HepG2 (cell line): Measurements from ENCODE around the gene DNAJC2. TPM values are rescaled to one million over a fixed set of nuclear protein-coding genes. Genes with fewer than 3 reads are reported as not detected.

ENCODE experiments used
- BRCA1 ChIP-seq: sonication (generic); formaldehyde crosslinking; IDR thresholded peaks from 2 replicates; pipeline ENCODE4 v1.4.0; 2020; ENCODE audit warnings: missing genetic modification reagents
- MED13 ChIP-seq: sonication (generic); formaldehyde crosslinking; IDR thresholded peaks from 2 replicates; pipeline ENCODE4 v1.5.0; 2020; ENCODE audit warnings: missing genetic modification reagents
- MTERF4 ChIP-seq: sonication (generic); formaldehyde crosslinking; IDR thresholded peaks from 2 replicates; pipeline ENCODE4 v1.8.0; 2023; ENCODE audit warnings: mild to moderate bottlenecking, missing genetic modification reagents
- NCOA2 ChIP-seq: sonication (generic); formaldehyde crosslinking; IDR thresholded peaks from 2 replicates; pipeline ENCODE4 v1.8.0; 2022; ENCODE audit warnings: inconsistent platforms
- PAXIP1 ChIP-seq: sonication (generic); formaldehyde crosslinking; conservative IDR thresholded peaks from 2 replicates; pipeline ENCODE4 v1.4.0; 2020; ENCODE audit warnings: mild to moderate bottlenecking, missing genetic modification reagents, moderate library complexity
- SNAPC5 ChIP-seq: sonication (generic); formaldehyde crosslinking; IDR thresholded peaks from 2 replicates; pipeline ENCODE4 v1.8.1; 2023; ENCODE audit warnings: mild to moderate bottlenecking, missing genetic modification reagents, borderline replicate concordance
- TBX2 ChIP-seq: sonication (generic); formaldehyde crosslinking; IDR thresholded peaks from 2 replicates; pipeline ENCODE4 v1.5.0; 2020; ENCODE audit warnings: missing genetic modification reagents, mild to moderate bottlenecking, borderline replicate concordance
- TGIF2 ChIP-seq: IDR thresholded peaks from 2 replicates; pipeline ENCODE4 v1.6.1; 2016; ENCODE audit warnings: control low read depth, missing compliant biosample characterization
- ZBTB26 ChIP-seq: IDR thresholded peaks from 2 replicates; pipeline ENCODE4 v1.6.1; 2016; ENCODE audit warnings: missing compliant biosample characterization, missing genetic modification reagents, borderline replicate concordance
- ZNF530 ChIP-seq: sonication (generic); formaldehyde crosslinking; IDR thresholded peaks from 2 replicates; pipeline ENCODE4 v1.5.0; 2020; ENCODE audit warnings: low read depth, mild to moderate bottlenecking, missing genetic modification reagents
- ZNF546 ChIP-seq: sonication (generic); formaldehyde crosslinking; conservative IDR thresholded peaks from 2 replicates; pipeline ENCODE4 v1.8.1; 2023; ENCODE audit warnings: mild to moderate bottlenecking, missing genetic modification reagents
- polyA plus RNA-seq, 8 experiments: library from polyadenylated mRNA; depleted of rRNA in 3 of 8; stranded (reverse) in 7 of 8; unstranded in 1 of 8; fragments of >200 nt; fragmentation: Illumina TruSeq in 4 of 8; extraction: Trizol in 4 of 8; gene quantifications; 2 replicates each; pipeline versions ENCODE4 v1.2.1 to v1.2.3, GENCODE V29; 2011 to 2016; ENCODE audit warnings: low read depth in 4 of 8, missing spikeins in 1 of 8, mixed read lengths in 1 of 8; ENCODE audit not compliant: insufficient read depth in 1 of 8
- total RNA-seq, 5 experiments: library from RNA; depleted of rRNA; stranded (reverse); fragments of >200 nt; fragmentation: Illumina TruSeq; extraction: Trizol; gene quantifications; 2 replicates each; pipeline ENCODE4 v1.2.3, GENCODE V29; 2016; ENCODE audit warnings: low read depth in 1 of 5
- TF ChIP-seq, protein P1 (sequence below): IDR thresholded peaks from 2 replicates; pipeline ENCODE4 v1.6.1; 2016; ENCODE audit warnings: mild to moderate bottlenecking, missing biosample characterization, missing genetic modification reagents
- TF ChIP-seq, protein P2 (sequence below): sonication (generic); formaldehyde crosslinking; IDR thresholded peaks from 2 replicates; pipeline ENCODE4 v1.4.0; 2020; ENCODE audit warnings: missing genetic modification reagents

Gene DNAJC2
- total and polyA plus RNA-seq, 2 of the 13 experiments (the other 11 are each of a cell fraction or from before 2014, with no cell fraction given) = 19.6 to 42.0 TPM

GRCh38 chr7:103347507-103348267, 3.1 kb upstream of the DNAJC2 start, which contains the start of gene PSMC2 (continued):
- TF ChIP-seq, protein P1, sequence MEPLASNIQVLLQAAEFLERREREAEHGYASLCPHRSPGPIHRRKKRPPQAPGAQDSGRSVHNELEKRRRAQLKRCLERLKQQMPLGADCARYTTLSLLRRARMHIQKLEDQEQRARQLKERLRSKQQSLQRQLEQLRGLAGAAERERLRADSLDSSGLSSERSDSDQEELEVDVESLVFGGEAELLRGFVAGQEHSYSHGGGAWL = peak; percentile 66
- TF ChIP-seq MTERF4 = no peak
- no peak for TF ChIP-seq BRCA1
- no peak for TF ChIP-seq MED13 (CRISPR knock-in tag)
- TF ChIP-seq TGIF2 (CRISPR knock-in tag) = peak; percentile 75
- TF ChIP-seq, protein P2, sequence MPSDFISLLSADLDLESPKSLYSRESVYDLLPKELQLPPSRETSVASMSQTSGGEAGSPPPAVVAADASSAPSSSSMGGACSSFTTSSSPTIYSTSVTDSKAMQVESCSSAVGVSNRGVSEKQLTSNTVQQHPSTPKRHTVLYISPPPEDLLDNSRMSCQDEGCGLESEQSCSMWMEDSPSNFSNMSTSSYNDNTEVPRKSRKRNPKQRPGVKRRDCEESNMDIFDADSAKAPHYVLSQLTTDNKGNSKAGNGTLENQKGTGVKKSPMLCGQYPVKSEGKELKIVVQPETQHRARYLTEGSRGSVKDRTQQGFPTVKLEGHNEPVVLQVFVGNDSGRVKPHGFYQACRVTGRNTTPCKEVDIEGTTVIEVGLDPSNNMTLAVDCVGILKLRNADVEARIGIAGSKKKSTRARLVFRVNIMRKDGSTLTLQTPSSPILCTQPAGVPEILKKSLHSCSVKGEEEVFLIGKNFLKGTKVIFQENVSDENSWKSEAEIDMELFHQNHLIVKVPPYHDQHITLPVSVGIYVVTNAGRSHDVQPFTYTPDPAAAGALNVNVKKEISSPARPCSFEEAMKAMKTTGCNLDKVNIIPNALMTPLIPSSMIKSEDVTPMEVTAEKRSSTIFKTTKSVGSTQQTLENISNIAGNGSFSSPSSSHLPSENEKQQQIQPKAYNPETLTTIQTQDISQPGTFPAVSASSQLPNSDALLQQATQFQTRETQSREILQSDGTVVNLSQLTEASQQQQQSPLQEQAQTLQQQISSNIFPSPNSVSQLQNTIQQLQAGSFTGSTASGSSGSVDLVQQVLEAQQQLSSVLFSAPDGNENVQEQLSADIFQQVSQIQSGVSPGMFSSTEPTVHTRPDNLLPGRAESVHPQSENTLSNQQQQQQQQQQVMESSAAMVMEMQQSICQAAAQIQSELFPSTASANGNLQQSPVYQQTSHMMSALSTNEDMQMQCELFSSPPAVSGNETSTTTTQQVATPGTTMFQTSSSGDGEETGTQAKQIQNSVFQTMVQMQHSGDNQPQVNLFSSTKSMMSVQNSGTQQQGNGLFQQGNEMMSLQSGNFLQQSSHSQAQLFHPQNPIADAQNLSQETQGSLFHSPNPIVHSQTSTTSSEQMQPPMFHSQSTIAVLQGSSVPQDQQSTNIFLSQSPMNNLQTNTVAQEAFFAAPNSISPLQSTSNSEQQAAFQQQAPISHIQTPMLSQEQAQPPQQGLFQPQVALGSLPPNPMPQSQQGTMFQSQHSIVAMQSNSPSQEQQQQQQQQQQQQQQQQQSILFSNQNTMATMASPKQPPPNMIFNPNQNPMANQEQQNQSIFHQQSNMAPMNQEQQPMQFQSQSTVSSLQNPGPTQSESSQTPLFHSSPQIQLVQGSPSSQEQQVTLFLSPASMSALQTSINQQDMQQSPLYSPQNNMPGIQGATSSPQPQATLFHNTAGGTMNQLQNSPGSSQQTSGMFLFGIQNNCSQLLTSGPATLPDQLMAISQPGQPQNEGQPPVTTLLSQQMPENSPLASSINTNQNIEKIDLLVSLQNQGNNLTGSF (CRISPR knock-in tag) = no peak
- TF ChIP-seq NCOA2 (CRISPR knock-in tag) = peak; percentile 20; the same call in 1 of the 2 replicates
- peak; percentile 67; the same call in 1 of the 2 replicates for TF ChIP-seq TBX2 (CRISPR knock-in tag)
- TF ChIP-seq ZNF546 = no peak
- TF ChIP-seq SNAPC5 = no peak
- TF ChIP-seq ZBTB26 = peak; percentile 57; the same call in 1 of the 2 replicates
- no peak; the same call in 1 of the 2 replicates for TF ChIP-seq PAXIP1 (CRISPR knock-in tag)
- TF ChIP-seq ZNF530 (CRISPR knock-in tag) = no peak
